ENCODE results near the gene APRT.

APRT gene

DNA sequence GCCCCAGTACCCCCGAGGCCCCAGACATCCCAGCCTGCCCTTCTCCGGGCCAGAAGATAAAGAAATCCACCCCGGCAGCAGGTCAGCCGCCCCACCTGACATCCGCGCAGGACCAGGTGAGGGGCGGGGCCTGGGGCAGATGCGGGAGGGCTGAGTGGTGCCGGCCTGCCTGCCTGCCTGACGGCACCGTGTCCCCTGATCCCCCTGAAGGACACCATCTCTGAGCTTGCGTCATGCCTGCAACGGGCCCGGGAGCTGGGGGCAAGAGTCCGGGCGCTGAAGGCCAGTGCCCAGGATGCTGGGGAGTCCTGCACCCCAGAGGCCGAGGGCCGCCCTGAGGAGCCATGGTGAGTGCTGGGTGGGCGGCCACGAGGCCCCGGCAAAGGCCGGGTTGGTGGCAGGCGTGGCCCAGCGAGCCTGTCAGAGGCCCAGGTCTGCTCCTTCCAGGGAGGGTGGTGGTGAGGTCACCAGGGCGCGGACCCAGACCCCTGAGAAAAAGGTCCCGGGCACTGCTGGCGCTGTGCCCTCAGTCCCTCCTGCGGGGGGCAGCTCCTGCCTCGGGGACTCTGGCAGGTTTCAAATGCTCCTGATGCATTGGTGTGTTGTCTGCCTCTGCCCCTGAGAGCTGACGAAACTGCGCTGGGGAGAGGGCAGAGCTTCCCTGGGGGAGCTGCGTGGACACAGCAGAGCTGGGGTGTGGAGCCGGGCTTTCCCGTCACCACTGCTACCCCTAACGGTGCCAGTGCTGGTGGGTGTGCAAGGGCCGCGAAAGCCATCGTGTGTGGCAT is 7.0 kb downstream of the APRT start:
- TF ChIP-seq CTCF (IDR thresholded peaks at IDR 0.05; ENCODE audit: low read length) (no peak), EZH2 (IDR thresholded peaks at IDR 0.05; ENCODE audit: borderline replicate concordance, low read length) (no peak)
- H4K20me1 ChIP-seq (ENCODE audit: insufficient read depth, low read length): no peaks in the 10 kb centered on the region
- no peaks in the 10 kb centered on the region for H3K79me2 ChIP-seq (ENCODE audit: insufficient read depth, low read length)
- H3K36me3 ChIP-seq (ENCODE audit: insufficient read depth, low read length): peaks cover 53% of the 10 kb centered on the region
- H3K27ac ChIP-seq (ENCODE audit: low read depth, low read length, poor library complexity, severe bottlenecking): peak overlapping the region; percentile 83
- H3K9me2 ChIP-seq (ENCODE audit: low read depth, low read length): no peaks in the 10 kb centered on the region
- peaks cover 4% of the 10 kb centered on the region; the same call in 1 of the 2 replicates for H3F3A ChIP-seq (ENCODE audit: insufficient read depth, low read length)
- H3K4me3 ChIP-seq (ENCODE audit: low read depth, low read length, poor library complexity, severe bottlenecking): peak overlapping the region; percentile 84
- H3K9me3 ChIP-seq (ENCODE audit: low read length): no peaks in the 10 kb centered on the region
- H3K27me3 ChIP-seq (ENCODE audit: insufficient read depth, low read length): no peaks in the 10 kb centered on the region
- peak overlapping the region; percentile 73 for H3K4me2 ChIP-seq (ENCODE audit: low read length)
- H3K9ac ChIP-seq (ENCODE audit: low read length): peak overlapping the region; percentile 97
- peaks cover 48% of the 10 kb centered on the region for H3K4me1 ChIP-seq (ENCODE audit: insufficient read depth, low read length, severe bottlenecking)
- H2AFZ ChIP-seq (ENCODE audit: low read length): no peak overlapping the region

DNA sequence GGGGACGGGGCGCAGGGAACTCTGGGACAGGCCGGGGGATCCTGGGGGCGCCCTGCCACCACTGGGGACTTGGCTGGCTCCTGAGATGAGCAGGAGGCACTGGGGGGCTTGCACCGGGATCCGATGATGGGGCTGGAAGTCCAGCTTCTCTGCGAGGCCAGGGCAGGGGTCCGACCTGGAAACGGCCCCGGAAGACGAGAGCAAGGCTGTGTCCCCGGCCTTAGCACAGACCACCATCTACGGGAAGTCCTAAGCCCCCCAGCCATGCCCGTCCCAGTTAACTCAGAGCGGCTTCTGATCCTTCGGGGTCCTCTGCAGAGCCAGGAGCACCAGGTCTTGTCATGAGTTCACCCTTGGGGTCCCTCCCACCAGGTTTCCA is 7.6 kb downstream of the APRT start:
- peak overlapping the region; percentile 84 for H3K4me3 ChIP-seq (ENCODE audit: low read depth, low read length, poor library complexity, severe bottlenecking)
- H3K36me3 ChIP-seq (ENCODE audit: insufficient read depth, low read length): peaks cover 50% of the 10 kb centered on the region
- H3K79me2 ChIP-seq (ENCODE audit: insufficient read depth, low read length): no peaks in the 10 kb centered on the region
- no peak overlapping the region for H2AFZ ChIP-seq (ENCODE audit: low read length)
- H3K4me1 ChIP-seq (ENCODE audit: insufficient read depth, low read length, severe bottlenecking): peaks cover 50% of the 10 kb centered on the region
- H3K27me3 ChIP-seq (ENCODE audit: insufficient read depth, low read length): no peaks in the 10 kb centered on the region
- H3K27ac ChIP-seq (ENCODE audit: low read depth, low read length, poor library complexity, severe bottlenecking): peak overlapping the region; percentile 83
- no peaks in the 10 kb centered on the region for H4K20me1 ChIP-seq (ENCODE audit: insufficient read depth, low read length)
- H3K9me3 ChIP-seq (ENCODE audit: low read length): no peaks in the 10 kb centered on the region
- TF ChIP-seq EZH2 (IDR thresholded peaks at IDR 0.05; ENCODE audit: borderline replicate concordance, low read length): no peak
- TF ChIP-seq CTCF (IDR thresholded peaks at IDR 0.05; ENCODE audit: low read length): no peak
- no peaks in the 10 kb centered on the region for H3K9me2 ChIP-seq (ENCODE audit: low read depth, low read length)
- H3F3A ChIP-seq (ENCODE audit: insufficient read depth, low read length): peaks cover 2% of the 10 kb centered on the region; the same call in 1 of the 2 replicates
- peak overlapping the region; percentile 97 for H3K9ac ChIP-seq (ENCODE audit: low read length)
- H3K4me2 ChIP-seq (ENCODE audit: low read length): peak overlapping the region; percentile 73

DNA sequence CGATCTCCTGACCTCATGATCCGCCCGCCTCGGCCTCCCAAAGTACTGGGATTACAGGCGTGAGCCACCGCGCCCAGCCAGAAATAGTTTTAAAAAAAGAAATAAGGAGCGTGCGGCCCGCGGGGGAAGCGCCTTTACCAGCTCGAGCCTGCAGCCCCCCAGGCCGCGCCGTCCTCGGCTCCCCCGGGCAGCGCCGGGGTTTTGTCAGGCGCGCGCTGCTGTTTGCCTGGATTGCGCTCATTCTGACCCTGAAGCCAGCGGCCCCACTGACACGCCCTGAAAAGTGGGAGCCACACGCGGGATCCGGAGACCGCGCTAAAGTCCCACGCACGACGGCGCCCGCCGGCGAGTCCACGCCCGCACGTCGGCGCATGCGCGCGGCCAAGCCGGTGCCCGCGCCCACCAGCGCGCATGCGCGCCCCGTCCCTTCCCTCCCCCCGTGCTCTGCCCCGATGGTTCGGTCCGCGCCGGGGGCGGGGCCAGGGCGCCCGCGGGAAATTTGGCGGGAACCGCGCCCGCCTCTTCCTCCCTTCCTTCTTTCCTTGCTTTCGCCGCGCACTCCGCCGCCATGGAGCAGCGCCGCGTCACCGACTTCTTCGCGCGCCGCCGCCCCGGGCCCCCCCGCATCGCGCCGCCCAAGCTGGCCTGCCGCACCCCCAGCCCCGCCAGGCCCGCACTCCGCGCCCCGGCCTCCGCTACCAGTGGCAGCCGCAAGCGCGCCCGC is 8.3 kb downstream of the APRT start, which contains the start of gene CDT1:
Gene CDT1, plus strand, starts transcription at position 526 of the 724 bp plus-strand sequence. Its CDS starts 43 bp downstream, at position 569.
- no peak for TF ChIP-seq CTCF (IDR thresholded peaks at IDR 0.05; ENCODE audit: low read length)
- peak within 1 kb of the TSS; percentile 84 for H3K4me3 ChIP-seq (ENCODE audit: low read depth, low read length, poor library complexity, severe bottlenecking)
- no peaks in the 10 kb centered on the region for H3K27me3 ChIP-seq (ENCODE audit: insufficient read depth, low read length)
- no peaks in the 10 kb centered on the region for H3F3A ChIP-seq (ENCODE audit: insufficient read depth, low read length)
- H3K4me1 ChIP-seq (ENCODE audit: insufficient read depth, low read length, severe bottlenecking): peaks cover 55% of the 10 kb centered on the region
- no peaks in the 10 kb centered on the region for H3K79me2 ChIP-seq (ENCODE audit: insufficient read depth, low read length)
- no peak within 1 kb of the TSS for H2AFZ ChIP-seq (ENCODE audit: low read length)
- H3K9me3 ChIP-seq (ENCODE audit: low read length): no peaks in the 10 kb centered on the region
- H3K9ac ChIP-seq (ENCODE audit: low read length): peak within 1 kb of the TSS; percentile 97
- H3K9me2 ChIP-seq (ENCODE audit: low read depth, low read length): no peaks in the 10 kb centered on the region
- H3K27ac ChIP-seq (ENCODE audit: low read depth, low read length, poor library complexity, severe bottlenecking): peak within 1 kb of the TSS; percentile 91
- no peaks in the 10 kb centered on the region for H4K20me1 ChIP-seq (ENCODE audit: insufficient read depth, low read length)
- H3K36me3 ChIP-seq (ENCODE audit: insufficient read depth, low read length): peaks cover 44% of the 10 kb centered on the region
- H3K4me2 ChIP-seq (ENCODE audit: low read length): peak within 1 kb of the TSS; percentile 73

All from OCI-LY1 (cell line).